Left lung (tissue), 10 donors: ENCODE results near the gene MYL12B. TPM values are rescaled to one million over a fixed set of nuclear protein-coding genes. Genes with fewer than 3 reads are reported as not detected.

Source experiments
- ATAC-seq: fragments of 200-7000 bp; cut with Tn5 transposase; one replicate; pipeline ENCODE4 v1.9.1; 2020; ENCODE audit warnings: moderate library complexity
- DNase-seq, 4 donors: peaks; one replicate each; pipeline ENCODE4 v3.0.0-alpha.2; 2013 to 2020
- H3K27ac ChIP-seq, 2 donors: fragments of 200-600 bp; sonication (generic) in 1 of 2; one replicate each; pipeline versions ENCODE4 v1.5.0 to v1.8.0; 2020 to 2021
- H3K27me3 ChIP-seq, 2 donors: fragments of 200-600 bp; sonication (generic) in 1 of 2; one replicate each; pipeline versions ENCODE4 v1.5.0 to v1.8.0; 2020 to 2021
- H3K36me3 ChIP-seq, 2 donors: fragments of 200-600 bp; sonication (generic) in 1 of 2; one replicate each; pipeline versions ENCODE4 v1.5.0 to v1.8.0; 2020 to 2021
- H3K4me1 ChIP-seq, 2 donors: fragments of 200-600 bp; one replicate each; pipeline ENCODE4 v1.8.0; 2021
- H3K4me3 ChIP-seq, 2 donors: fragments of 200-600 bp; sonication (generic) in 1 of 2; one replicate each; pipeline versions ENCODE4 v1.5.0 to v1.8.0; 2020 to 2021; ENCODE audit warnings: mild to moderate bottlenecking in 1 of 2
- H3K9me3 ChIP-seq, 2 donors: fragments of 200-600 bp; sonication (generic) in 1 of 2; one replicate each; pipeline versions ENCODE4 v1.5.0 to v1.8.0; 2020 to 2021
- intact Hi-C, 2 donors: fragments of 100-400 bp; cut with DNase I; formaldehyde crosslinking; loops; one replicate each; pipeline versions ENCODE4 v1.11.2 to v1.14.2; 2022
- polyA plus RNA-seq, 6 donors: library from polyadenylated mRNA; unstranded; fragments of 120-200 nt; gene quantifications; one replicate each; pipeline ENCODE4 v1.2.1, GENCODE V29; 2013; ENCODE audit not compliant: insufficient read length in 6 of 6
- total RNA-seq, 2 donors: library from RNA; stranded (reverse); fragmentation: NEBNext Ultra II Directional; extraction: Animal tissue kit (Norgen Biotek cat#: 25700); gene quantifications; one replicate each; pipeline ENCODE4 v1.2.1, GENCODE V29; 2021
- TF ChIP-seq, protein P1 (sequence below), 2 donors: fragments of 200-600 bp; sonication (generic) in 1 of 2; IDR thresholded peaks; one replicate each; pipeline versions ENCODE4 v1.5.0 to v1.8.0; 2021; ENCODE audit warnings: antibody characterized with exemption in 2 of 2
- donor health status: DM: no; HTN: yes; CAD: no.
- donor health status: DM: no; HTN: no; CAD: no.

The MYL12B gene
- total and polyA plus RNA-seq, 8 donors, result 377 to 473 (median 420) TPM

DNA sequence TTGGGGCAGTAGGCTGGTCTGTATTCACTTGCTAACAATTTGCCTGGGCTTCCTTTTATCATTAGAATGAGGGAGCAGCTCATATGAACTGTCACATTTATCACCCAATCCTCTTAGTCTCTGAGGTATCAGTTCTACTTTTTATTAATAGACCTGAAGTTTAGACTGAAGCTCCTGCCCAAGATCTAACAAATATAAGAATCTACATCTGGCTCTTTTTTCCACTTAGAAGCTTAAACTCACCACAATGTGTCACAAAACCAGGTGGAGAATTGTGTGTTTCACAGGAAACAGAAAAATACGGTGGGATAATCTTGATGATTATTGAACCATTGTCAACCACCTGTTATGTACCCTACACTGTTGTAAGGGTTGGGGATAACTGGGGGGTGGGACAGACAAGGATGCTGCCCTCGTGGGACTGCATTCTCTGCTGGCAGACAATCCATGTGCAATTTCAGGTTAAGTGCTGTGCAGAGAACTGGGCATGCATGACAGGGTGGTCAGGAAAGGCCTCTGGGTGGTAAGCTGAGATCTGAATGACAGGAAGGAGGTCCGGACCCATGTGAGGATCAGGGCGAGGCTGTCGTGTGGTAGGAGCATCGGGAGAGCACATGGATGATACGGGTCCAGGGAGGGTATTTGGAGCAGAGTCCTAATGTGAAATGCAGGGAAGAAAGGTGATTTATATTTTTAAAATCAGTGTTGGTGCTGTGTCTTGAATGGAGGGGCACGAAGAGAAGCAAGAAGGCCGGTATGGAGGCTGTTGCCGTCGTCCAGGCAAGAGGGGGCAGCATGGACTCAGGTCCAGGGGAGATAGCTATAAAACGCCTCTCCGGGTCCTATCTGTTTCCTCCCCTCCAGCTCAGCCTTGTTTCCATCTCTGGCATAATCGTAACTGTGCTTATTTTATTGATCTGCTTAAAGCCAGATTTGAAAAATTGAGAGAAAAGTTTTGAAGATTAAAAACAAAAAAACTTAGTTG is 17.6 kb downstream of the MYL12B start:
- no peaks in the 10 kb centered on the region for H3K9me3 ChIP-seq
- peaks cover 0 to 19% of the 10 kb centered on the region in 2 donors for H3K4me1 ChIP-seq
- no peaks in the 10 kb centered on the region for H3K27me3 ChIP-seq
- peaks cover 0 to 46% of the 10 kb centered on the region in 2 donors for H3K36me3 ChIP-seq
- no peak for ATAC-seq
- TF ChIP-seq, protein P1, sequence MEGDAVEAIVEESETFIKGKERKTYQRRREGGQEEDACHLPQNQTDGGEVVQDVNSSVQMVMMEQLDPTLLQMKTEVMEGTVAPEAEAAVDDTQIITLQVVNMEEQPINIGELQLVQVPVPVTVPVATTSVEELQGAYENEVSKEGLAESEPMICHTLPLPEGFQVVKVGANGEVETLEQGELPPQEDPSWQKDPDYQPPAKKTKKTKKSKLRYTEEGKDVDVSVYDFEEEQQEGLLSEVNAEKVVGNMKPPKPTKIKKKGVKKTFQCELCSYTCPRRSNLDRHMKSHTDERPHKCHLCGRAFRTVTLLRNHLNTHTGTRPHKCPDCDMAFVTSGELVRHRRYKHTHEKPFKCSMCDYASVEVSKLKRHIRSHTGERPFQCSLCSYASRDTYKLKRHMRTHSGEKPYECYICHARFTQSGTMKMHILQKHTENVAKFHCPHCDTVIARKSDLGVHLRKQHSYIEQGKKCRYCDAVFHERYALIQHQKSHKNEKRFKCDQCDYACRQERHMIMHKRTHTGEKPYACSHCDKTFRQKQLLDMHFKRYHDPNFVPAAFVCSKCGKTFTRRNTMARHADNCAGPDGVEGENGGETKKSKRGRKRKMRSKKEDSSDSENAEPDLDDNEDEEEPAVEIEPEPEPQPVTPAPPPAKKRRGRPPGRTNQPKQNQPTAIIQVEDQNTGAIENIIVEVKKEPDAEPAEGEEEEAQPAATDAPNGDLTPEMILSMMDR (IDR thresholded peaks at IDR 0.05), result no peak
- no peak overlapping the region for H3K4me3 ChIP-seq
- H3K27ac ChIP-seq, result no peak overlapping the region
- DNase-seq, result no peak
- intact Hi-C loops, result loop anchor here (5.0 to 10.0 kb wide), 4 partner anchors 175 to 388 kb away; partner anchors contain the start of gene TGIF1 (in 1 of the 2)

- Histone ChIP-seq H3K27me3 (no peaks in the 10 kb centered on the region), H3K36me3 (peaks cover 0 to 23% of the 10 kb centered on the region in 2 donors), H3K4me1 (peaks cover 0 to 19% of the 10 kb centered on the region in 2 donors), H3K9me3 (no peaks in the 10 kb centered on the region), H3K4me3 (no peak overlapping the region), H3K27ac (peak overlapping the region in 1 of 2 donors; percentile 40)
- DNase-seq (peak in 2 of 4 donors; percentile 75 to 77), ATAC-seq (peak; percentile 92)
- TF ChIP-seq, protein P1 (IDR thresholded peaks at IDR 0.05), result peak; percentile 54 to 59
- intact Hi-C loops, result loop anchor here (5.0 to 10.0 kb wide), 4 partner anchors 173 to 386 kb away; partner anchors contain the start of gene TGIF1 (in 1 of the 2)
Measured at GRCh38 chr18:3281456-3282400, 19.8 kb downstream of the MYL12B start.

DNA sequence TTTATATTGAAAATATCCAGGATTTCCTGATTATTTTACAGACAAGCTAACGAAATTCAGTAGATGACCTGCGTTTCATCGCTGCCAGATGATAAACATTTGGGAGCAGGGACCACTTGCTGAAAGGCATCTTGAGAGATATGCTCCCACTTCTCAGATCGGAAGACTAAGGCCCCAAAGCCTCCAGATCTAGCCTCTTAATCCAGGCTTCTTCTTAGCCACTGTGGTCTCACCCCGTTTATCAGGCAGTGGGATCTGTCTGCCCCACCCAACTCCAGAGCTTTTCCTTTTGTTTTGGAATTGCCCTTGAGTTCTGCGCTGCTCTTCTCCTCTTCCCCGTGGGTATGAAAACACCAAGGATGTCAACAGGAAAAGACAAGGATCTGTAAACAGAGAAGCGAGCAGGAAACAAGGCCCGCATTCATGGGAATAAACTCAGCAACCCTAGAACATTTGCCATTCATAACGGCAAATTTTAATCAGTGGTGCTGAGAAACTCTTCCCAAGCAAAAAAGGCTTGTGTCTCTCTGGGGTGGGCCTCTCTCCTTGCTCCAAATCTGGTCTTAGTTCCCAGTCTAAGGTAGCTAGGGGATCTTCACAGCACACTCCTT is 21.4 kb downstream of the MYL12B start:
- ATAC-seq, result no peak
- H3K4me3 ChIP-seq, result no peak overlapping the region
- H3K27me3 ChIP-seq, result no peaks in the 10 kb centered on the region

DNA sequence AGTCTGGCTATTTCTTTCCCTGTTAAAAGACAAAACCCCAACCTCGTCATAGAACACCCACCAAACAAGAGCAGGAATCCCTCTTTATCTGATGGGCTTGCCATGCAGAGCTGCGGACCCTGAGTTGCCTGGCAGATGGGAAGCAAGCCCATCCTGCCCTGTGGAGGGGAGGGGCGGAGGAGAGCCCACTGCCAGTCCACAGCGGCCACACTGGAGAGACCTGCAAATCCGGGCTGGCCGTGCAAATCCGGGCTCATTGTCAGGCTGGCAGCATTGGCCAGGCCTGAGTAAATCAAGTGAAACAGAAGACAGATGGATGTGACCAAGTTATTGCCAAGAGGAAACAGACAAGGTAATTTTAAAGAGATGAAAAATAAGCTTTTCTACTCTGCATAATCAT is 22.0 kb downstream of the MYL12B start:
- Histone ChIP-seq H3K27ac (peak overlapping the region in 1 of 2 donors; percentile 40), H3K9me3 (no peaks in the 10 kb centered on the region), H3K36me3 (peaks cover 0 to 3% of the 10 kb centered on the region in 2 donors), H3K4me1 (peaks cover 0 to 12% of the 10 kb centered on the region in 2 donors), H3K27me3 (no peaks in the 10 kb centered on the region), H3K4me3 (no peak overlapping the region)
- DNase-seq, result no peak
- no peak for ATAC-seq
- intact Hi-C loops, result loop anchor here (5.0 to 10.0 kb wide), 4 partner anchors 171 to 383 kb away; partner anchors contain the start of gene TGIF1 (in 1 of the 2)
- TF ChIP-seq, protein P1 (IDR thresholded peaks at IDR 0.05), result no peak

More for the DNA sequence above, 21.4 kb downstream of the MYL12B start:
- peak overlapping the region in 1 of 2 donors; percentile 40 for H3K27ac ChIP-seq
- no peak for DNase-seq
- H3K4me1 ChIP-seq, result peaks cover 0 to 12% of the 10 kb centered on the region in 2 donors
- TF ChIP-seq, protein P1 (IDR thresholded peaks at IDR 0.05), result no peak
- peaks cover 0 to 8% of the 10 kb centered on the region in 2 donors for H3K36me3 ChIP-seq
- no peaks in the 10 kb centered on the region for H3K9me3 ChIP-seq
- intact Hi-C loops, result loop anchor here (5.0 to 10.0 kb wide), 4 partner anchors 171 to 384 kb away; partner anchors contain the start of gene TGIF1 (in 1 of the 2)
